Measurements from ENCODE around the gene RNF213.

Gene RNF213

GRCh38 chr17:80442764-80443163 is 182.1 kb downstream of the RNF213 start:
- Histone ChIP-seq H2AFZ (ENCODE audit: low read length) (no peak overlapping the region), H3K9me2 (ENCODE audit: low read depth, low read length) (no peaks in the 10 kb centered on the region), H3K9ac (ENCODE audit: low read length) (no peak overlapping the region), H3K4me1 (ENCODE audit: insufficient read depth, low read length, severe bottlenecking) (no peaks in the 10 kb centered on the region), H3K36me3 (ENCODE audit: insufficient read depth, low read length) (no peaks in the 10 kb centered on the region), H3K79me2 (ENCODE audit: insufficient read depth, low read length) (no peaks in the 10 kb centered on the region), H3K4me3 (ENCODE audit: low read depth, low read length, poor library complexity, severe bottlenecking) (no peak overlapping the region), H3K9me3 (ENCODE audit: low read length) (no peaks in the 10 kb centered on the region), H3F3A (ENCODE audit: insufficient read depth, low read length) (no peaks in the 10 kb centered on the region), H3K4me2 (ENCODE audit: low read length) (no peak overlapping the region), H3K27me3 (ENCODE audit: insufficient read depth, low read length) (peaks cover 8% of the 10 kb centered on the region; the same call in 1 of the 2 replicates), H3K27ac (ENCODE audit: low read depth, low read length, poor library complexity, severe bottlenecking) (no peak overlapping the region), H4K20me1 (ENCODE audit: insufficient read depth, low read length) (no peaks in the 10 kb centered on the region)
- no peak for TF ChIP-seq CTCF (IDR thresholded peaks at IDR 0.05; ENCODE audit: low read length)
- no peak for TF ChIP-seq EZH2 (IDR thresholded peaks at IDR 0.05; ENCODE audit: borderline replicate concordance, low read length)

GRCh38 chr17:80443498-80443897 is 182.8 kb downstream of the RNF213 start:
- H2AFZ ChIP-seq (ENCODE audit: low read length): no peak overlapping the region
- H4K20me1 ChIP-seq (ENCODE audit: insufficient read depth, low read length): no peaks in the 10 kb centered on the region
- no peaks in the 10 kb centered on the region for H3K9me2 ChIP-seq (ENCODE audit: low read depth, low read length)
- no peaks in the 10 kb centered on the region for H3K9me3 ChIP-seq (ENCODE audit: low read length)
- H3K27me3 ChIP-seq (ENCODE audit: insufficient read depth, low read length): peaks cover 8% of the 10 kb centered on the region; the same call in 1 of the 2 replicates
- H3K27ac ChIP-seq (ENCODE audit: low read depth, low read length, poor library complexity, severe bottlenecking): no peak overlapping the region
- no peaks in the 10 kb centered on the region for H3K4me1 ChIP-seq (ENCODE audit: insufficient read depth, low read length, severe bottlenecking)
- H3K79me2 ChIP-seq (ENCODE audit: insufficient read depth, low read length): no peaks in the 10 kb centered on the region
- no peak overlapping the region for H3K4me3 ChIP-seq (ENCODE audit: low read depth, low read length, poor library complexity, severe bottlenecking)
- no peak overlapping the region for H3K4me2 ChIP-seq (ENCODE audit: low read length)
- H3K36me3 ChIP-seq (ENCODE audit: insufficient read depth, low read length): no peaks in the 10 kb centered on the region
- no peak for TF ChIP-seq CTCF (IDR thresholded peaks at IDR 0.05; ENCODE audit: low read length)
- TF ChIP-seq EZH2 (IDR thresholded peaks at IDR 0.05; ENCODE audit: borderline replicate concordance, low read length): no peak
- H3F3A ChIP-seq (ENCODE audit: insufficient read depth, low read length): no peaks in the 10 kb centered on the region
- H3K9ac ChIP-seq (ENCODE audit: low read length): no peak overlapping the region

GRCh38 chr17:80443916-80444643 is 183.4 kb downstream of the RNF213 start:
- H3K9me2 ChIP-seq (ENCODE audit: low read depth, low read length): no peaks in the 10 kb centered on the region
- no peaks in the 10 kb centered on the region for H3F3A ChIP-seq (ENCODE audit: insufficient read depth, low read length)
- H3K9me3 ChIP-seq (ENCODE audit: low read length): no peaks in the 10 kb centered on the region
- H3K9ac ChIP-seq (ENCODE audit: low read length): no peak overlapping the region
- H3K27me3 ChIP-seq (ENCODE audit: insufficient read depth, low read length): peaks cover 3% of the 10 kb centered on the region; the same call in 1 of the 2 replicates
- no peaks in the 10 kb centered on the region for H3K79me2 ChIP-seq (ENCODE audit: insufficient read depth, low read length)
- no peak overlapping the region for H2AFZ ChIP-seq (ENCODE audit: low read length)
- no peaks in the 10 kb centered on the region for H3K36me3 ChIP-seq (ENCODE audit: insufficient read depth, low read length)
- no peak overlapping the region for H3K27ac ChIP-seq (ENCODE audit: low read depth, low read length, poor library complexity, severe bottlenecking)
- no peaks in the 10 kb centered on the region for H4K20me1 ChIP-seq (ENCODE audit: insufficient read depth, low read length)
- no peaks in the 10 kb centered on the region for H3K4me1 ChIP-seq (ENCODE audit: insufficient read depth, low read length, severe bottlenecking)
- TF ChIP-seq CTCF (IDR thresholded peaks at IDR 0.05; ENCODE audit: low read length) (no peak), EZH2 (IDR thresholded peaks at IDR 0.05; ENCODE audit: borderline replicate concordance, low read length) (no peak)
- H3K4me2 ChIP-seq (ENCODE audit: low read length): no peak overlapping the region
- H3K4me3 ChIP-seq (ENCODE audit: low read depth, low read length, poor library complexity, severe bottlenecking): no peak overlapping the region
